ENCODE data around the gene MYBPC1. TPM values are rescaled to one million over a fixed set of nuclear protein-coding genes. Genes with fewer than 3 reads are reported as not detected.

The MYBPC1 gene
- total RNA-seq, 4 donors from 2014 or later, result 0.13 to 1.6 TPM; not detected in 2

DNA sequence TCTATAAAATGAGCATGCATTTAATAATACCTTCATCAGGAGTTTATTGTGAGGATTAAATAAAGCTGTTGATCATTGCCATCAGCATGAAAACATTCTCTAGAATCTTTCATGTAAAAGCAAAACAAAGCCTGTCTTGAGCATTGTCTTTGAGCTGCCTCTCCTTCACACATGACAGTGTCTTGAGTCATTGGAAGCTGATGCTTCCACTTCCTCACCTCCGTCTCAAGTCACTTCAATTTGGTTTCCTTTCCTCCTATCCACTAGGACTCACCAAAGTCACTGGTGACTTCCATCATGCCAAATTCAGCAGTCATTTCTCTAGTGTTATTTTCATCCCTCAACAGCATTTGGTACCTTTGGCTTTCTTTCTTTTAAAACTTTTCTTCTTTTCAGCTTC is 31.6 kb upstream of the MYBPC1 start:
- H3K9me3 ChIP-seq, result no peaks in the 10 kb centered on the region
- no peak overlapping the region for H3K27ac ChIP-seq
- WGBS, 2 donors, result 77 to 85% methylated on average over 1 of the region's 1 CpG
- H3K4me1 ChIP-seq, result no peaks in the 10 kb centered on the region
- TF ChIP-seq POLR2A (IDR thresholded peaks at IDR 0.05), result no peak
- TF ChIP-seq CTCF (IDR thresholded peaks at IDR 0.05), result no peak
- DNase-seq, result no peak
- H3K36me3 ChIP-seq, result no peaks in the 10 kb centered on the region
- intact Hi-C loops (cut with DNase I), result loop anchor here (10.0 kb wide), 1 partner anchor 282 kb away; no protein-coding TSS in a partner anchor
- no peak overlapping the region for H3K4me3 ChIP-seq (replicated peaks in 1 of 3)
- H3K27me3 ChIP-seq, result no peaks in the 10 kb centered on the region

- no peak for DNase-seq
- Histone ChIP-seq H3K4me1 (no peaks in the 10 kb centered on the region), H3K9me3 (no peaks in the 10 kb centered on the region), H3K27me3 (no peaks in the 10 kb centered on the region), H3K27ac (no peak overlapping the region), H3K36me3 (no peaks in the 10 kb centered on the region), H3K4me3 (replicated peaks in 1 of 3) (no peak overlapping the region)
- no peak for TF ChIP-seq CTCF (IDR thresholded peaks at IDR 0.05)
- TF ChIP-seq POLR2A (IDR thresholded peaks at IDR 0.05), result no peak
- intact Hi-C loops (cut with DNase I), result loop anchor here (10.0 kb wide), 1 partner anchor 280 kb away; no protein-coding TSS in a partner anchor
- 35 to 37% methylated on average over 2 of the region's 2 CpGs for WGBS, 2 donors
These were observed 29.9 kb upstream of the MYBPC1 start for GRCh38 chr12:101564912-101565311.

DNA sequence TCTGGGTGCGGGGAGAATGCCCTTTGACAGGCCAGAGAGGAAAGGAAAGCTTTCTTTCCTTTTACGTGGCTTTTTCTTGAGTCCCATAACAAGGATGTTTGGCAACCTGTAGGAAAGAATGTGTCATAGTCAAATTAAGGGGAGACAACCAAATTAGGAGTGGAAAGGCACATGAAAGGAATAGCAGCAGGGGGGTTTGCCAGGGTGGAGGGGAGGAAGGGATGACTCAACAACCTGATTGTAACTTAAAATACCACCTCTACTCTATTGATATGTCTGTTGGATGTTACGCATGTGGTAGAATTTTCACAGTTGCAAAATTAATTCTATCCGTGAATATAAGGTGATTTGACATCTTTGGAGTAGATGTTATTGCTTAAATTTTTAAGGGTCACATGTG is 28.5 kb upstream of the MYBPC1 start:
- Histone ChIP-seq H3K9me3 (no peaks in the 10 kb centered on the region), H3K4me3 (replicated peaks in 1 of 3) (no peak overlapping the region), H3K27me3 (no peaks in the 10 kb centered on the region), H3K4me1 (no peaks in the 10 kb centered on the region), H3K36me3 (no peaks in the 10 kb centered on the region), H3K27ac (no peak overlapping the region)
- WGBS, 2 donors, result 59 to 70% methylated on average over 4 of the region's 4 CpGs
- intact Hi-C loops (cut with DNase I), result loop anchor here (10.0 kb wide), 1 partner anchor 278 kb away; no protein-coding TSS in a partner anchor
- no peak for TF ChIP-seq CTCF (IDR thresholded peaks at IDR 0.05)
- TF ChIP-seq POLR2A (IDR thresholded peaks at IDR 0.05), result no peak
- DNase-seq, result no peak

- 30 to 31% methylated on average over 4 of the region's 4 CpGs for WGBS, 2 donors
- H3K27ac ChIP-seq, result no peak overlapping the region
- H3K4me1 ChIP-seq, result no peaks in the 10 kb centered on the region
- H3K36me3 ChIP-seq, result no peaks in the 10 kb centered on the region
- intact Hi-C loops (cut with DNase I), result loop anchor here (10.0 kb wide), 1 partner anchor 277 kb away; no protein-coding TSS in a partner anchor
- no peak for DNase-seq
- no peaks in the 10 kb centered on the region for H3K27me3 ChIP-seq
- no peaks in the 10 kb centered on the region for H3K9me3 ChIP-seq
- H3K4me3 ChIP-seq (replicated peaks in 1 of 3), result no peak overlapping the region
- no peak for TF ChIP-seq POLR2A (IDR thresholded peaks at IDR 0.05)
- TF ChIP-seq CTCF (IDR thresholded peaks at IDR 0.05), result no peak
These were observed 26.9 kb upstream of the MYBPC1 start for GRCh38 chr12:101567918-101568317.

GRCh38 chr12:101570047-101570446 is 24.7 kb upstream of the MYBPC1 start:
- Histone ChIP-seq H3K4me1 (no peaks in the 10 kb centered on the region), H3K4me3 (replicated peaks in 1 of 3) (no peak overlapping the region), H3K27ac (no peak overlapping the region), H3K27me3 (no peaks in the 10 kb centered on the region), H3K36me3 (no peaks in the 10 kb centered on the region), H3K9me3 (no peaks in the 10 kb centered on the region)
- 7 to 9% methylated on average over 2 of the region's 2 CpGs for WGBS, 2 donors
- DNase-seq, result no peak
- intact Hi-C loops (cut with DNase I), result loop anchor here (10.0 kb wide), 1 partner anchor 195 kb away; no protein-coding TSS in a partner anchor
- TF ChIP-seq POLR2A (IDR thresholded peaks at IDR 0.05) (no peak), CTCF (IDR thresholded peaks at IDR 0.05) (peak in 4 of 6 experiments; percentile 38 to 65 (median 50))
